Muscle of leg (tissue), 11 donors: ENCODE results near the gene NUP62. TPM values are rescaled to one million over a fixed set of nuclear protein-coding genes. Genes with fewer than 3 reads are reported as not detected.
"Not testable (repeated sequence)": the region's sequence is repeated elsewhere in the genome, so short reads cannot be mapped to it uniquely, and the experiment has no call there.

Experiments used
- DNase-seq: peaks from one replicate; pipeline ENCODE4 v3.0.0; 2013
- H3K27ac ChIP-seq: one replicate; pipeline ENCODE4 v1.5.1; 2013; ENCODE audit warnings: mild to moderate bottlenecking, low read length, control low read depth
- H3K27me3 ChIP-seq: one replicate; pipeline ENCODE4 v1.6.1; 2013; ENCODE audit warnings: low read length; ENCODE audit not compliant: control insufficient read depth, insufficient read depth
- H3K36me3 ChIP-seq: one replicate; pipeline ENCODE4 v1.6.1; 2013; ENCODE audit warnings: low read length; ENCODE audit not compliant: control insufficient read depth, insufficient read depth
- H3K4me1 ChIP-seq: one replicate; pipeline ENCODE4 v1.6.1; 2013; ENCODE audit warnings: low read length; ENCODE audit not compliant: control insufficient read depth, insufficient read depth
- H3K4me3 ChIP-seq: one replicate; pipeline ENCODE4 v1.5.1; 2013; ENCODE audit warnings: low read length, control low read depth
- H3K9me3 ChIP-seq: replicated peaks from 2 replicates; pipeline ENCODE4 v1.6.1; 2013; ENCODE audit warnings: low read depth, low read length; ENCODE audit not compliant: control insufficient read depth
- WGBS: methylation state at CpG from one replicate; pipeline ENCODE4 v1.1.5; 2013; ENCODE audit warnings: missing lambda C conversion rate; ENCODE audit not compliant: insufficient coverage; 5-methylcytosine and 5-hydroxymethylcytosine counted together
- polyA plus RNA-seq, 8 donors: library from polyadenylated mRNA; unstranded; fragments of 120-200 nt; gene quantifications; one replicate each; pipeline versions ENCODE4 v1.2.1 to v1.2.3, GENCODE V29; 2013; ENCODE audit warnings: inconsistent platforms in 1 of 8, low replicate concordance in 1 of 8; ENCODE audit not compliant: insufficient read length in 8 of 8, insufficient read depth in 1 of 8
- total RNA-seq: library from RNA; stranded (reverse); fragments of 120-200 nt; gene quantifications from one replicate; pipeline ENCODE4 v1.2.4, GENCODE V29; 2013

The NUP62 gene
- total and polyA plus RNA-seq, 9 donors: 37.6 to 61.9 (median 51.7) TPM

GRCh38 chr19:49953416-49953815 lies 24.1 kb upstream of the NUP62 start:
- DNase-seq: peak; percentile 33
- no peaks in the 10 kb centered on the region for H3K27me3 ChIP-seq
- no peaks in the 10 kb centered on the region for H3K36me3 ChIP-seq
- no peak overlapping the region for H3K4me3 ChIP-seq
- peak overlapping the region; percentile 37 for H3K27ac ChIP-seq
- no peaks in the 10 kb centered on the region for H3K9me3 ChIP-seq
- WGBS: 27% methylated on average over 3 of the region's 7 CpGs
- peaks cover 33% of the 10 kb centered on the region for H3K4me1 ChIP-seq

GRCh38 chr19:49952906-49953305 lies 23.6 kb upstream of the NUP62 start:
- Histone ChIP-seq H3K4me3 (no peak overlapping the region), H3K27ac (no peak overlapping the region)
- WGBS: 75% methylated on average over 11 of the region's 13 CpGs

GRCh38 chr19:49952479-49952836 lies 23.2 kb upstream of the NUP62 start:
- Histone ChIP-seq H3K4me3 (no peak overlapping the region), H3K27ac (no peak overlapping the region), H3K36me3 (no peaks in the 10 kb centered on the region), H3K4me1 (peaks cover 33% of the 10 kb centered on the region), H3K27me3 (no peaks in the 10 kb centered on the region), H3K9me3 (no peaks in the 10 kb centered on the region)
- DNase-seq: no peak

More at GRCh38 chr19:49952906-49953305, 23.6 kb upstream of the NUP62 start:
- Histone ChIP-seq H3K4me1 (peaks cover 33% of the 10 kb centered on the region), H3K27me3 (no peaks in the 10 kb centered on the region), H3K36me3 (no peaks in the 10 kb centered on the region), H3K9me3 (no peaks in the 10 kb centered on the region)
- no peak for DNase-seq

- no peaks in the 10 kb centered on the region for H3K9me3 ChIP-seq
- WGBS: no CpG with 5 or more reads among the region's 9 CpGs
- H3K4me1 ChIP-seq: peaks cover 33% of the 10 kb centered on the region
- no peak overlapping the region for H3K4me3 ChIP-seq
- no peak overlapping the region for H3K27ac ChIP-seq
- no peaks in the 10 kb centered on the region for H3K36me3 ChIP-seq
- H3K27me3 ChIP-seq: no peaks in the 10 kb centered on the region
- DNase-seq: no peak
Observed at GRCh38 chr19:49951806-49952478, 22.6 kb upstream of the NUP62 start.

- Histone ChIP-seq H3K4me3 (no peak overlapping the region), H3K27ac (no peak overlapping the region), H3K36me3 (no peaks in the 10 kb centered on the region), H3K9me3 (no peaks in the 10 kb centered on the region), H3K4me1 (peaks cover 33% of the 10 kb centered on the region), H3K27me3 (no peaks in the 10 kb centered on the region)
- 85% methylated on average over 11 of the region's 13 CpGs for WGBS
- DNase-seq: no peak
Observed at GRCh38 chr19:49950956-49951526, 21.7 kb upstream of the NUP62 start.

GRCh38 chr19:49950590-49950948 lies 21.3 kb upstream of the NUP62 start:
- no peak overlapping the region for H3K27ac ChIP-seq
- DNase-seq: no peak
- WGBS: 95% methylated on average over 2 of the region's 5 CpGs

GRCh38 chr19:49949742-49950589 lies 20.7 kb upstream of the NUP62 start:
- 50% methylated on average over 2 of the region's 11 CpGs for WGBS

More at GRCh38 chr19:49950590-49950948, 21.3 kb upstream of the NUP62 start:
- H3K36me3 ChIP-seq: no peaks in the 10 kb centered on the region
- H3K27me3 ChIP-seq: no peaks in the 10 kb centered on the region
- no peaks in the 10 kb centered on the region for H3K9me3 ChIP-seq
- no peak overlapping the region for H3K4me3 ChIP-seq
- peaks cover 30% of the 10 kb centered on the region for H3K4me1 ChIP-seq

GRCh38 chr19:49946415-49946814 lies 17.1 kb upstream of the NUP62 start:
- H3K4me3 ChIP-seq: no peak overlapping the region
- WGBS: no CpG with 5 or more reads among the region's 8 CpGs
- H3K27ac ChIP-seq: no peak overlapping the region
- no peaks in the 10 kb centered on the region for H3K36me3 ChIP-seq
- no peaks in the 10 kb centered on the region for H3K9me3 ChIP-seq
- H3K27me3 ChIP-seq: no peaks in the 10 kb centered on the region
- no peaks in the 10 kb centered on the region for H3K4me1 ChIP-seq
- no peak for DNase-seq

More at GRCh38 chr19:49949742-49950589, 20.7 kb upstream of the NUP62 start:
- Histone ChIP-seq H3K4me3 (no peak overlapping the region), H3K27me3 (no peaks in the 10 kb centered on the region), H3K27ac (no peak overlapping the region), H3K4me1 (peaks cover 24% of the 10 kb centered on the region), H3K9me3 (no peaks in the 10 kb centered on the region), H3K36me3 (no peaks in the 10 kb centered on the region)
- no peak for DNase-seq

- not testable (repeated sequence) for DNase-seq
- no CpG with 5 or more reads among the region's 5 CpGs for WGBS
Observed at GRCh38 chr19:49944567-49944966, 15.3 kb upstream of the NUP62 start.

GRCh38 chr19:49940482-49940791 lies 11.1 kb upstream of the NUP62 start:
- H3K4me1 ChIP-seq: peaks cover 8% of the 10 kb centered on the region
- H3K36me3 ChIP-seq: no peaks in the 10 kb centered on the region
- WGBS: no CpG with 5 or more reads among the region's 5 CpGs
- no peak for DNase-seq
- no peaks in the 10 kb centered on the region for H3K27me3 ChIP-seq
- H3K9me3 ChIP-seq: no peaks in the 10 kb centered on the region
- H3K27ac ChIP-seq: no peak overlapping the region
- H3K4me3 ChIP-seq: no peak overlapping the region

More at GRCh38 chr19:49944567-49944966, 15.3 kb upstream of the NUP62 start:
- H3K4me3 ChIP-seq, H3K27ac ChIP-seq, H3K27me3 ChIP-seq, H3K4me1 ChIP-seq, H3K36me3 ChIP-seq, H3K9me3 ChIP-seq: not testable (repeated sequence)
